ENCODE results near the gene GRIFIN.

Gene GRIFIN

GRCh38 chr7:2443491-2443890 is 32.7 kb downstream of the GRIFIN start:
- no peak for TF ChIP-seq CTCF (IDR thresholded peaks at IDR 0.05; ENCODE audit: extremely low read depth, missing control alignments)
- no peak for DNase-seq (ENCODE audit: low spot score)

DNA sequence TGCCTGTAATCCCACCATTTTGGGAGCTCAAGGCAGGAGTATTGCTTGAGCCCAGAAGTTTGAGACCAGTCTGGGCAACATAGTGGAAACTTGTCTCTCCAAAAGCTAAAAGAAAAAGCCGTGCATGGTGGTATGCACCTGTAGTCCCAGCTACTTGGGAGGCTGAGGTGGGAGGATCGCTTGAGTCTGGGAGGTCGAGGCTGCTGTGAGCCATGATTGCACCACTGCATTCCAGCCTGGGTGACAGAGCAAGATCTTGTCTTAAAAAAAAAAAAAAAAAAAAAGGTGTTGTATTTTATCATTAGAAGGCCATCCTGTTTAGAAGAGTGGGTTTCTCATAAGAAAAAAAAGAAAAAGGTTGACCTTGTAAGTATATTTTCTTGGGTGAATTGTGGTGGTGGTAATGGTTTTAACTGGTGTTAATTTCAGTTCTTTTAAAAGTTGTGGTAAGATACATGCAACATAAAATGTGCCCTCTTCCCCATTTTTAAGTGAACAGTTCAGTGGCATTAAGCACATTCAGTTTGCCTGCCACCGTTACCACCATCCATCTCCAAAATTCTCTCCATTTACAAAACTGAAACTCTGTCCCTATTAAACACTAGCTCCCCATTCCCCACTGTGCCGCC is 34.7 kb downstream of the GRIFIN start:
- no peak for DNase-seq (ENCODE audit: low spot score)
- TF ChIP-seq CTCF (IDR thresholded peaks at IDR 0.05; ENCODE audit: extremely low read depth, missing control alignments): no peak

- TF ChIP-seq CTCF (IDR thresholded peaks at IDR 0.05; ENCODE audit: extremely low read depth, missing control alignments): no peak
- DNase-seq (ENCODE audit: low spot score): no peak
These were observed 35.5 kb downstream of the GRIFIN start for GRCh38 chr7:2440608-2441245.

DNA sequence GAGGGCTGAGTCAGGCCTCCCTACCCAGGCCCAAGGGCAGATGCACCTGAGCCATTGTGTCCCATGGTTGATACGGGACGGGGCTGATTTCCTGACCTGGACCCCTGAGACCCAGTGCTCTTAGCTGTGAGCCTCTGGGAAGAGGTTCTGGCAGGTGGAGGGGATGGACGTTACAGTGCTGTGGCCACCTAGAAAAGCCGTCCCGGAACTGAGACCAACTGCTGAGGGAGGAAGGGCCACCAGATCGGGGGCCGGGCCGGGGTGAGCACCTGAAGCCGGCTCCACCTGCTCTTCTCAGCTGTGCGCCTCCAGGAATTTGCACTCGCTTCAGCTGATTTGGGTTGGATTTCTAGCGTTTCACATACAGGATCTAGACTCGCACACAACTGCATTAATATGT is 37.4 kb downstream of the GRIFIN start:
- TF ChIP-seq CTCF (IDR thresholded peaks at IDR 0.05; ENCODE audit: extremely low read depth, missing control alignments): no peak
- no peak for DNase-seq (ENCODE audit: low spot score)

DNA sequence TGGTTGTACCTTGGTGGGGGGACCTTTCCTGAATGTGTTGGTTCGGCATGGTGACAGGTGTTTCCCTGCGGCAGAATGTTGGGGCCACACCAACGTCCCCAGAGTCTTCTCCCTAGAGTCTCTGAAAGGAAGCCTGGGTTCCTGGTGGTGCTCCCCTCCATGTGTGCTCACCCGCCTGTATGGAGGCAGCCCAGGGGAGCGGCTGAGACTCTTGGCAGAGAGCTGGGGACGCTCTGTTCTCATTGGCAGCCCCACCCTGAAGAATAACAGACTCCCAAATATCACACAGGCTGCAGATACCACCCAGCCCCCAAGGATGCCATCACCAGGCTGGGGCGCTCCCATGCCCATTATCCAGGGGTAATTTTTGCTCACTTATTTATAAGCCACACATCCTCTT is 38.0 kb downstream of the GRIFIN start:
- no peak for TF ChIP-seq CTCF (IDR thresholded peaks at IDR 0.05; ENCODE audit: extremely low read depth, missing control alignments)
- DNase-seq (ENCODE audit: low spot score): no peak

GRCh38 chr7:2437537-2438148 is 38.6 kb downstream of the GRIFIN start:
- no peak for TF ChIP-seq CTCF (IDR thresholded peaks at IDR 0.05; ENCODE audit: extremely low read depth, missing control alignments)
- DNase-seq (ENCODE audit: low spot score): no peak

- no peak for DNase-seq (ENCODE audit: low spot score)
- no peak for TF ChIP-seq CTCF (IDR thresholded peaks at IDR 0.05; ENCODE audit: extremely low read depth, missing control alignments)
These were observed 39.1 kb downstream of the GRIFIN start for GRCh38 chr7:2437136-2437535.
